Heart left ventricle (tissue), 13 donors: ENCODE measurements around the gene VEGFA.

Source experiments
- POLR2A ChIP-seq, 2 donors: fragments of 450-650 bp; IDR thresholded peaks; one replicate each; pipeline ENCODE4 v1.6.1; 2017; ENCODE audit warnings: antibody characterized with exemption in 2 of 2, mild to moderate bottlenecking in 2 of 2, moderate library complexity in 2 of 2
- TF ChIP-seq, protein P1 (sequence below), 12 donors: fragments of 200-600 bp; sonication (generic) in 4 of 12; IDR thresholded peaks; one replicate each; pipeline versions ENCODE4 v1.5.0 to v1.8.0; 2018 to 2022; ENCODE audit warnings: antibody characterized with exemption in 12 of 12, mild to moderate bottlenecking in 5 of 12
- donor health status: ischemic (EF 13 %, LVEDD 7.1; RV severe dilation, severe dysfunction).
- donor health status: DM: no; HTN: yes; CAD: no.
- donor health status: DM: no; HTN: no; CAD: no.
- donor health status: ischemic (EF 25% LVEDD 6.9; RV normal size, moderate dysfunction).
- donor health status: ischemic (EF 25% LVEDD 5.7; RV mildly dilated, moderate dysfunction).
- donor health status: ischemic (EF 35%, LVEDD 5.7; RV mildly dilated, moderate dysfunction).
- donor health status: nonischemic (EF 11% LVEDD 7.7; RV severe dilation, severe dysfunction).
- donor health status: DM: yes; HTN: yes; CAD: no.
- donor health status: PGD.
- donor health status: ischemic (EF 29% LVEDD 5.4; RV normal size, mild dysfunction).
- donor health status: nonischemic (EF 23%, LVEDD 6.1; RV moderate dilation, normal function).

DNA sequence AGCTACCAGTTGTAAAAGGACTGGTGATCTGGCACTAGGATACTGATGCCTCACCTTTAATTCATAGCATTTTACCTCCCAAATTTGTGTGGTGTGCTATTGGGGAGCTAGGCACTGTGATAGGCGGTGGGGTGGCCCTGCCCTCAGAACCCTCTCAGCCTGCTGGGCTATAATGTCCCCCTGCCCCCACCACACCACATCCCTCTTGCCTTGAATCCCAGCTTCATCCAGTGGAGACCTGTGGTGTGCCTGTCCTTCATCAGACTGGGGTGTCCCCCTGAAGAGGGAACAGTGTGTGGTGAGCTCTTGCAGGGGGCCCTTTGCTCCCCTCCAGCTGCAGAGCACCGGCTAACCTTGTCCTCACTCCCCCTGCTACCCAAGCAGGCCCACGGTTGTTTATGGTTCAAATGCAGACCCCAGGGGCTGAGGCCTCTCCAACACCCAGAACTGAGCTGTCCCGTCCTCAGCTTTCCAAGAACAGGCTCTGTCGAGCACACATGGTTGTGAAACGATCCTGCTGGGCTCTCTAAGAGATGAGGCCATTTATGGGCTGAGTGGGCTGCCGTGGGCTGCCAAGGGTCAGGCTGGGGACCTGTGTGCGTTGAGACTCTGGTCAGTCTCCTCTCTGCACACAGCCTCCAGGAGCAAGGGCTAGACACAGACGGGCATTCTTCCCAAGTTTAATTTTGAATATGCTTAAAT is 26.9 kb upstream of the VEGFA start:
- TF ChIP-seq, protein P1, sequence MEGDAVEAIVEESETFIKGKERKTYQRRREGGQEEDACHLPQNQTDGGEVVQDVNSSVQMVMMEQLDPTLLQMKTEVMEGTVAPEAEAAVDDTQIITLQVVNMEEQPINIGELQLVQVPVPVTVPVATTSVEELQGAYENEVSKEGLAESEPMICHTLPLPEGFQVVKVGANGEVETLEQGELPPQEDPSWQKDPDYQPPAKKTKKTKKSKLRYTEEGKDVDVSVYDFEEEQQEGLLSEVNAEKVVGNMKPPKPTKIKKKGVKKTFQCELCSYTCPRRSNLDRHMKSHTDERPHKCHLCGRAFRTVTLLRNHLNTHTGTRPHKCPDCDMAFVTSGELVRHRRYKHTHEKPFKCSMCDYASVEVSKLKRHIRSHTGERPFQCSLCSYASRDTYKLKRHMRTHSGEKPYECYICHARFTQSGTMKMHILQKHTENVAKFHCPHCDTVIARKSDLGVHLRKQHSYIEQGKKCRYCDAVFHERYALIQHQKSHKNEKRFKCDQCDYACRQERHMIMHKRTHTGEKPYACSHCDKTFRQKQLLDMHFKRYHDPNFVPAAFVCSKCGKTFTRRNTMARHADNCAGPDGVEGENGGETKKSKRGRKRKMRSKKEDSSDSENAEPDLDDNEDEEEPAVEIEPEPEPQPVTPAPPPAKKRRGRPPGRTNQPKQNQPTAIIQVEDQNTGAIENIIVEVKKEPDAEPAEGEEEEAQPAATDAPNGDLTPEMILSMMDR (IDR thresholded peaks at IDR 0.05) = no peak
- TF ChIP-seq POLR2A (IDR thresholded peaks at IDR 0.05) = no peak
